ENCODE data around the gene TNFRSF1B.

- TF ChIP-seq CTCF (IDR thresholded peaks at IDR 0.05; ENCODE audit: poor library complexity, severe bottlenecking) (no peak), MXI1 (conservative IDR thresholded peaks at IDR 0.05; ENCODE audit: poor library complexity, severe bottlenecking) (no peak), RAD21 (conservative IDR thresholded peaks at IDR 0.05) (no peak), SMC3 (conservative IDR thresholded peaks at IDR 0.05; ENCODE audit: poor library complexity) (no peak), EZH2 (IDR thresholded peaks at IDR 0.05; ENCODE audit: borderline replicate concordance, insufficient read depth, low read length, poor library complexity, severe bottlenecking) (no peak), EP300 (conservative IDR thresholded peaks at IDR 0.05; ENCODE audit: poor library complexity, severe bottlenecking) (no peak), POLR2AphosphoS5 (IDR thresholded peaks at IDR 0.05) (no peak), TAF1 (IDR thresholded peaks at IDR 0.05; ENCODE audit: low read depth) (no peak)
- TF ChIP-seq, protein P1, sequence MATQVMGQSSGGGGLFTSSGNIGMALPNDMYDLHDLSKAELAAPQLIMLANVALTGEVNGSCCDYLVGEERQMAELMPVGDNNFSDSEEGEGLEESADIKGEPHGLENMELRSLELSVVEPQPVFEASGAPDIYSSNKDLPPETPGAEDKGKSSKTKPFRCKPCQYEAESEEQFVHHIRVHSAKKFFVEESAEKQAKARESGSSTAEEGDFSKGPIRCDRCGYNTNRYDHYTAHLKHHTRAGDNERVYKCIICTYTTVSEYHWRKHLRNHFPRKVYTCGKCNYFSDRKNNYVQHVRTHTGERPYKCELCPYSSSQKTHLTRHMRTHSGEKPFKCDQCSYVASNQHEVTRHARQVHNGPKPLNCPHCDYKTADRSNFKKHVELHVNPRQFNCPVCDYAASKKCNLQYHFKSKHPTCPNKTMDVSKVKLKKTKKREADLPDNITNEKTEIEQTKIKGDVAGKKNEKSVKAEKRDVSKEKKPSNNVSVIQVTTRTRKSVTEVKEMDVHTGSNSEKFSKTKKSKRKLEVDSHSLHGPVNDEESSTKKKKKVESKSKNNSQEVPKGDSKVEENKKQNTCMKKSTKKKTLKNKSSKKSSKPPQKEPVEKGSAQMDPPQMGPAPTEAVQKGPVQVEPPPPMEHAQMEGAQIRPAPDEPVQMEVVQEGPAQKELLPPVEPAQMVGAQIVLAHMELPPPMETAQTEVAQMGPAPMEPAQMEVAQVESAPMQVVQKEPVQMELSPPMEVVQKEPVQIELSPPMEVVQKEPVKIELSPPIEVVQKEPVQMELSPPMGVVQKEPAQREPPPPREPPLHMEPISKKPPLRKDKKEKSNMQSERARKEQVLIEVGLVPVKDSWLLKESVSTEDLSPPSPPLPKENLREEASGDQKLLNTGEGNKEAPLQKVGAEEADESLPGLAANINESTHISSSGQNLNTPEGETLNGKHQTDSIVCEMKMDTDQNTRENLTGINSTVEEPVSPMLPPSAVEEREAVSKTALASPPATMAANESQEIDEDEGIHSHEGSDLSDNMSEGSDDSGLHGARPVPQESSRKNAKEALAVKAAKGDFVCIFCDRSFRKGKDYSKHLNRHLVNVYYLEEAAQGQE (IDR thresholded peaks at IDR 0.05; ENCODE audit: borderline replicate concordance): no peak
Measured at GRCh38 chr1:12203216-12204007, 36.6 kb downstream of the TNFRSF1B start.

All from neural cell (in vitro differentiated cells).